Lower leg skin (tissue), 3 donors: ENCODE measurements around the gene PRCC.

Source experiments
- POLR2A ChIP-seq, 2 donors: fragments of 450-650 bp; IDR thresholded peaks; one replicate each; pipeline ENCODE4 v1.6.1; 2016 to 2017; ENCODE audit warnings: antibody characterized with exemption in 2 of 2, mild to moderate bottlenecking in 1 of 2, moderate library complexity in 1 of 2
- TF ChIP-seq, protein P1 (sequence below), 3 donors: fragments of 450-650 bp; IDR thresholded peaks; one replicate each; pipeline ENCODE4 v1.5.1; 2016; ENCODE audit warnings: antibody characterized with exemption in 3 of 3, mild to moderate bottlenecking in 3 of 3, moderate library complexity in 2 of 3

DNA sequence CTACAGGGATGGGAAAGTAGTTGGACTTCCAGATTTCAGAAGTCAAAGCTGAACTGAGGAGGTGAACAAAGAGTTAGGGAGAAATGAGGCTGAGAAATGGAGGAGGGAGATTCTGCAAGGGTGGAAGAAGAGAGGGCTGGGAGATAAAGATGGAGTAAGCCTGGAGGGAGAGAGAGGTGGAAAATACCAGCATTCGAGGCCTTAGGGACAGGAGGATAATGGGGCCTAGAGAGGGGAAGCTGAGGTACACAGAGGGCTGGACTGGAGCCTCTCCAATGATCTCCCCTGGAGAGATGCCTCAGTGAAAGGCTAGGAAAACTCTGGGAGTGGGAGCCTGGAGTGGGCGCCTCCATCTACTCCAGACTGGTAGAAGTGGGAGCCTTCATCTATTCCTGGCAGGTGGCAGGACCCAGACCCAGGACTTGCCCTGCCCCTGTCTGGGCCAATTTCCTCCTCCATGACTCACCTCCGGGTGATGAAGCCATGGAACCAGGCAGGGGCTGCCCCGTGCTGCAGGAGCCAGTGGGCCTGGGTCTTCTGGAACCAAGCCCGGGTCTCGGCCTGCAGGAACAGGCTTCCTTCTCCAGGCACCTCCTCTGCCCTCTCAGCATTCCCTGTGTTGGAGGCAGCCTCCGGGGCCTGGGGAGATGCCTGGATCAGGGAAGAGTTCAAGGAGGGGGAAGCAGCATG is 47.4 kb downstream of the PRCC start:
- TF ChIP-seq, protein P1, sequence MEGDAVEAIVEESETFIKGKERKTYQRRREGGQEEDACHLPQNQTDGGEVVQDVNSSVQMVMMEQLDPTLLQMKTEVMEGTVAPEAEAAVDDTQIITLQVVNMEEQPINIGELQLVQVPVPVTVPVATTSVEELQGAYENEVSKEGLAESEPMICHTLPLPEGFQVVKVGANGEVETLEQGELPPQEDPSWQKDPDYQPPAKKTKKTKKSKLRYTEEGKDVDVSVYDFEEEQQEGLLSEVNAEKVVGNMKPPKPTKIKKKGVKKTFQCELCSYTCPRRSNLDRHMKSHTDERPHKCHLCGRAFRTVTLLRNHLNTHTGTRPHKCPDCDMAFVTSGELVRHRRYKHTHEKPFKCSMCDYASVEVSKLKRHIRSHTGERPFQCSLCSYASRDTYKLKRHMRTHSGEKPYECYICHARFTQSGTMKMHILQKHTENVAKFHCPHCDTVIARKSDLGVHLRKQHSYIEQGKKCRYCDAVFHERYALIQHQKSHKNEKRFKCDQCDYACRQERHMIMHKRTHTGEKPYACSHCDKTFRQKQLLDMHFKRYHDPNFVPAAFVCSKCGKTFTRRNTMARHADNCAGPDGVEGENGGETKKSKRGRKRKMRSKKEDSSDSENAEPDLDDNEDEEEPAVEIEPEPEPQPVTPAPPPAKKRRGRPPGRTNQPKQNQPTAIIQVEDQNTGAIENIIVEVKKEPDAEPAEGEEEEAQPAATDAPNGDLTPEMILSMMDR (IDR thresholded peaks at IDR 0.05), result no peak
- TF ChIP-seq POLR2A (IDR thresholded peaks at IDR 0.05), result no peak
